ENCODE data around the gene RITA1.

The RITA1 gene

GRCh38 chr12:113185180-113186032, at the start of gene RITA1, which contains the start of gene DDX54:
Gene RITA1 (plus strand): TSS chr12:113185721. CDS start chr12:113186747, 1,026 bp downstream.
Gene DDX54 (minus strand): TSS chr12:113185478. CDS start chr12:113185451, 27 bp downstream.
- TF ChIP-seq, protein P1, sequence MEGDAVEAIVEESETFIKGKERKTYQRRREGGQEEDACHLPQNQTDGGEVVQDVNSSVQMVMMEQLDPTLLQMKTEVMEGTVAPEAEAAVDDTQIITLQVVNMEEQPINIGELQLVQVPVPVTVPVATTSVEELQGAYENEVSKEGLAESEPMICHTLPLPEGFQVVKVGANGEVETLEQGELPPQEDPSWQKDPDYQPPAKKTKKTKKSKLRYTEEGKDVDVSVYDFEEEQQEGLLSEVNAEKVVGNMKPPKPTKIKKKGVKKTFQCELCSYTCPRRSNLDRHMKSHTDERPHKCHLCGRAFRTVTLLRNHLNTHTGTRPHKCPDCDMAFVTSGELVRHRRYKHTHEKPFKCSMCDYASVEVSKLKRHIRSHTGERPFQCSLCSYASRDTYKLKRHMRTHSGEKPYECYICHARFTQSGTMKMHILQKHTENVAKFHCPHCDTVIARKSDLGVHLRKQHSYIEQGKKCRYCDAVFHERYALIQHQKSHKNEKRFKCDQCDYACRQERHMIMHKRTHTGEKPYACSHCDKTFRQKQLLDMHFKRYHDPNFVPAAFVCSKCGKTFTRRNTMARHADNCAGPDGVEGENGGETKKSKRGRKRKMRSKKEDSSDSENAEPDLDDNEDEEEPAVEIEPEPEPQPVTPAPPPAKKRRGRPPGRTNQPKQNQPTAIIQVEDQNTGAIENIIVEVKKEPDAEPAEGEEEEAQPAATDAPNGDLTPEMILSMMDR (IDR thresholded peaks at IDR 0.05; ENCODE audit: low read depth, low read length, missing control alignments): no peak
- peak within 1 kb of the TSS; percentile 75 for H3K4me3 ChIP-seq (ENCODE audit: low read depth, low read length)
- no peak for DNase-seq (ENCODE audit: low read depth)
- in situ Hi-C loops (cut with HindIII; ENCODE audit: low sequenced_read_pairs): no loop called here

- H3K4me3 ChIP-seq (ENCODE audit: low read depth, low read length): no peak overlapping the region
- no peak for DNase-seq (ENCODE audit: low read depth)
- in situ Hi-C loops (cut with HindIII; ENCODE audit: low sequenced_read_pairs): no loop called here
Observed at GRCh38 chr12:113136128-113136989, 49.2 kb upstream of the RITA1 start.

DNA sequence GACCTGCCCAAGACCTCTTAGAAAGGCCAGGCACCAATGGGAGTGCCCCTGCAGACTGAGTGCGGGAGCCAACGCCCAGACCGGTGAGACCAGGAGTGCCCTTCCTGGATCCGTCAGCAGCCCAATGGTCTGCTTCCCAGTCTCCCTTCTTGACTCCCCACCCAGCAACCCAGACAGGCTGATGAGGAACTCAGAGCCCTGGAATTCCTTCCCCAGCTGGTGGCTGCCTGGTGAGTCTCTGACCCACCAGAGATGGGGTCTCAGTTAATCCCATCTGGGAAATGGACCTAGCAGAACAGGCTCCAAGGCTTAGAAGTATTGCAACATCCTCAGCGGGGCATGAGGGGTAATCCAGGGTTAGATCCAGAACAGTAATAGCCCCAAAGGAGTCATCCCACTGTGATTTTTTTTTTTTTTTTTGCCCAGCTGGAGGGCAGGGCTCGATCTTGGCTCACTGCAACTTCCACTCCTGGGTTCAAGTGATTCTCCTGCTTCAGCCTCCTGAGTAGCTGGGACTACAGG, 48.5 kb upstream of the RITA1 start:
- no peak for DNase-seq (ENCODE audit: low read depth)
- no peak overlapping the region for H3K4me3 ChIP-seq (ENCODE audit: low read depth, low read length)
- TF ChIP-seq, protein P1 (IDR thresholded peaks at IDR 0.05; ENCODE audit: low read depth, low read length, missing control alignments): no peak
- in situ Hi-C loops (cut with HindIII; ENCODE audit: low sequenced_read_pairs): no loop called here

More at GRCh38 chr12:113136128-113136989, 49.2 kb upstream of the RITA1 start:
- TF ChIP-seq, protein P1 (IDR thresholded peaks at IDR 0.05; ENCODE audit: low read depth, low read length, missing control alignments): no peak

DNA sequence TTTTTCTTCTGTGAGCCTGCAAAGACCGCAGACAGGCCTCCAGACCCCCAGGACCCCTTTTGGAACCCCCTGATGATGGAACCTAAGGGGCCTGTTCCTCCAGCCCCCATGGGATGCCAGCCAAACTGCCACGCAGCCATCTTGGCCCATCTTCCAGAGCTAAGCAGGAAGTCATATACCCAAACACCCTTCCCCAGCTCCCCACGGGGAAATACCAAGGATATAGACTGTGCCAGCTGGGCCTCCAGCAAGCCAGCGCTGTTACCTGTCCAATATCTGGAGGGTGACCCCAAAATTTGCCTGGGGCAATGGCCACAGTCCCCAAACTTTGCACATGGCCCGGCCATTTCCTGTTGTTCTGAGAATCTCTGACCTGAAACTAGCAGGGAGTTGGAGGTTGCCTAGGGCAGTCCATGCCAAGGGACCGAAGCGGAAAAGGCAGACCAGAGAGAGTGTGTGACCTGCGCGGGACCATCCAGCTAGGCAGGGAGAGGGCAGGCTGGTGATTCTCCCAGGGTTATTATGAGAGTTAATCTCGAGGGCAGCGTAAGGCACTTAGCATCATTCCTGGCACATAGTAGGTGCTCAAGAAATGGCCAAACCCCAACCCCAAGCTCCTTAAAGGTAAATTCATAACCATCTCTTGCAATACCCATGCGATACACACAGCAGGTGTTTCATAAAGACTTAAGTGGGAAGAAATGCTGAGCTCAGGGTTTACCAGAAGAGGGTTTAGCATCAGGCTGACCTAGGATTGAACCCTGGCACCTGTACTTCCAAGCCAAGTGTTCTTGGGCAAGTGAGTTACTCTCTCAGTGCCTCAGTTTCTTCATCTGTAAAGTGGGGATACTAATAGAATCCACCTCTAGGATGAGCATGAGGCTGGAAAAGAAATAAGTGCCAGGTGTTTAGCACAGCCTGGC, 47.4 kb upstream of the RITA1 start:
- no peak for DNase-seq (ENCODE audit: low read depth)
- TF ChIP-seq, protein P1 (IDR thresholded peaks at IDR 0.05; ENCODE audit: low read depth, low read length, missing control alignments): no peak
- in situ Hi-C loops (cut with HindIII; ENCODE audit: low sequenced_read_pairs): no loop called here
- no peak overlapping the region for H3K4me3 ChIP-seq (ENCODE audit: low read depth, low read length)

DNA sequence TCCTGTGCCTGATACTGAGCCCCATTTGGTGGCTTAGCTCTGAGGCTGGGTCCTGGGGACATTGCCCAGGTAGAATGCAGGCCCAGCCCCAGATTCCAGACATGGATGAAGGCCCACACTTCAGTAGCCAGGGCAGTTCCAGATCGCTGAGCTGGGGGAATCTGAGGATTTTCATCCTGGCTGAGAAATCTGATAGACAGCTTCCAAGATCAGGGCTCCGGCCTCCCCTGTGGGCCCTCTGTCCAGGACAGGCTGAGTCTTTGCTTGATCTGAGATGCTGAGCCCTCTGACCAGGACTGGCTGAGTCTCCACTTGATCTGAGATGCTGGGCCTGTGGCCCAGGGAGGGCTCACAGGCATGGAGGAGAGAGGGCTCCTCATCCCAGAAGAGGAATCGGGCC, 46.7 kb upstream of the RITA1 start:
- in situ Hi-C loops (cut with HindIII; ENCODE audit: low sequenced_read_pairs): no loop called here
- DNase-seq (ENCODE audit: low read depth): no peak
- TF ChIP-seq, protein P1 (IDR thresholded peaks at IDR 0.05; ENCODE audit: low read depth, low read length, missing control alignments): no peak
- H3K4me3 ChIP-seq (ENCODE audit: low read depth, low read length): no peak overlapping the region

Data from astrocyte of the cerebellum (primary cell).